Stimulated activated CD4-positive, alpha-beta T cell treated with anti-CD3 and anti-CD28 coated beads, Interleukin-1b, Interleukin-23, amount 100 ng/mL, for 1 hour (primary cell): ENCODE data around the gene HOXD8.

Experiments
- DNase-seq, 2 donors: peaks; one replicate each; pipeline ENCODE4 v3.0.0-alpha.2; 2020; ENCODE audit warnings: low read depth in 2 of 2

HOXD8 gene

DNA sequence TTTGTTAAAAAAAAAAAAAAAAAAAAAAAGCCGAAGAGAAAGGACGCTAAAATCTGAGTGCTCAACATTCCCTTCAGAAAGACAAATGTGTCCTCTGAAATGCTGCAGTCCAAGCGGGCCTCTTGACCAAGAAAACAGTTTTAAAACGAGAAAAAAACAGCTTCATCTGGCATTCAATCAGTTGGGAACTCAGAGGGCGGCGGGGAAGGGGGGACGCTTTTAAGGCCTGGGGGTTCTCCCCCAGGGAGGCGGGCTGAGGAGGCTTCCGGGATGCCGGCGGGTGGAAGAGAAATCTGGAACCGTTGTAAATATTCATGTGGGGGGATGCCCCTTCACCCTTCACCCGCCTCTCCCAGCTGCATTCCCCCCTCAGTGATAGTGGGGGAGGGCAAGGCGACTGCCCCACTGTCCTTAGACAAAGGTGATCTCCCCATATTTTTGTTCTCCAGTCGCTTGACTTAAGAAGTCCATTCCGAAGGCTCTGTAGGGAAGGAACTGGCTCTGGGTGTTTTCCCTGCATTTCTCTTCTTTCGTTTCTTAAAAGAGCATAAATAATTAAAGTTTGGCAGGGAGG lies 25.7 kb upstream of the HOXD8 start:
- DNase-seq: no peak

DNA sequence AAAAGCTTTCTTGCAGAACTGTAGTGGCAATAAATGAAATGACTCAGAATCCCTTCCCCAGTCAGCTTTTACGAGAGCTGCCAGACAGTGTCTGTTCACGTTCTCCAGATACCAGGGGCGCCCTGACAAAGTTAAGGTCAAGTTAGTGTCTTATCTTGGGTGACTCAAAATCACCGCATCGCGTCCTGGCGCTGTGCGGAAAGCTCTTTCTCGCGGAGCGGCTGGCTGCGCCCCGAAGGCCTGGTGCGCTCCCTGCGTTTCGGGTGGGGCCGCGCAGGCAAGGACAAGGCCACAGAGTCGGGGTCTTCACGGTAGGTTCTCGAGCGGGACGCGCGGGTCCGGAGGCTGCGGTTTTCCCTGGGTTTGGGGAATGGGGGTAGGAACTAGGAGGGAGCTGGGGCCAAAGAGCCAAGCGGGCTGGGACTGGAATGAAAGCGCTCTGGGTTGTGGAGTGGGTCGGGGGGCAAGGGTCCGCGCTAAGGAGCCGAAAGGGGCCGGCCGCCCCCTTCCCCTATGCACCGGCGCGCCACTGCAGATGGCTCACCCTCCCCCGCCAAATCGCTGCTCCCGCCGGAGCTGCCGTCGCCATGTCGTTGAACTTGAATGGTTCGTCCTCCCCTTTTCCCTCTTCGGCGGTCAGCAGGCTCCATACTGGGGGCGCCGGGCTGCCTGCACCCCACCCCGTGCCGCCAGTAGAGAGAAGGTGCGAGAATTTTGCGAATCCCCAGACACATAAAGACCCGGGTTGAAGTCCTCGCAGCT lies 25.0 kb upstream of the HOXD8 start:
- no peak for DNase-seq

DNA sequence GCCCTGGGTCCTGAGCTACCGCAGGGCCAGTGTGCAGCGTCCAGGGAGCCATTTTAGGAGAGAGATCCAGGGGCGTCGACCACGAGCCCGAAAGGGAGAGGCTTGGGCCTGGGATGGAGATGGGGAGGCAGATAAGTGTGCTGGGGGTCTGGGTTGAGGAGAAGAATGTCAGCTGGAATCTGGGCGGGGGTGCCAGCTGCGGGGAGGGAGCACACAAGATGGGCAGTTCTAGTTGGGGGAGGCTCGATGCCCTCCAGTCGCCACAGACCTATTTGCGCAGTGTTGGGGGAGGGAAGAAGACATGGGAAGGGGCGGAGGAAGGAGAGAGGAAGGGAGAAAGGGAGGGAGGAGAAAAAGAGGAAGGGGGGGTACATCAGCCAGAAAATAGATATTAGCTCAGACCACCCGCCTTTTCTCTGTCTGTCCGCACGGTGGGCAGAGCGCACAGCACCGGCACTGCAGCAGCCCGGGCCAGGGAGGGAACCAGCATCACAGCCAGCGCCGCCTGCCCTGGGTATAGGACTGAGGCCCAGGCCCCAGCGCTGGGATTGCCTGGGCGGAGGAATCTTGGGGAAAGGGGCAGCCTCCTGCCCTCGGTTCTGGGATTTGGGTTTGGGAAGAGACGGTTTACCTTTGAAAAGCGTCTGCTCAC lies 24.3 kb upstream of the HOXD8 start:
- no peak for DNase-seq

DNA sequence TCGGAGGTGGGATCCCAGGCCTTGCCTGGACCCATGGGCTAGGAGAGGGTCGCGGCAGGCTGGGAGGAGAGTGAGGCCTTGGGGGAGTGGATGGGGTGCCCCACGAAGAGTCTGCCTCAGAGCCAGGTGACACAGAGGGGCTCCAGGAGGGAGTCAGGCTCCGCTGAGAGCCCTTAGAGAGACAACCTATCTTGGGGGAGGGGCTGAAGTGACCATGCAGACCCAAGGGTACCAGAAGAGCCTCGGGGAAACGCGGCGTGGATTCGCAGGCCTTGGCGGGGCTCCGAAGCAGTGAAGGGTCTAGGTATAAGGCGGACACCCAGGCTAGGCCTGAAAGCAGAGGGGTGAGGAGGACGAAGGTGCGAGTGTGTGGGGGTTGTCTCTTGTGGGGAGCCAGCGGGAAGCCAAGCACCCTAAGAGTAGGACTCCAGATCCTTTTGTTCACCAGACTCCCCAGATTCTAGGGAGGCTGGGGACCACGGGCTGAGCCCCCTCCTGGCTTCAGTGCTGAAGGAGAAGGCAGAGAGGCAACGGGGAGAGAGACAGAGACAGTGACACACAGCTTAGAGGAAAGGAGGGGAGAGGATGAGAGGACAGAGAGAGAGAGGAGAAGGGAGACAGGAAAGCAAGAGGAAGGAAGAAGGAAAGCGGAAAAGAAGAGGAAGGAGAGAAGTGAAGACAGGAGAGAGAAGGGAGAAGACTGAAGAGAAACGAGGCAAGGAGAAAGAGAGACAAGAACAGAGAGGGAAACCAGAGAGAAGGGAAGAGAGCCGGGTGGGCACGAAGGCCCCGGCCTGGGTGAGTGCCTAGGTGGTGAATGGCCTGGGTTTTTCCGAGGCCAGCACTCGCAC lies 23.6 kb upstream of the HOXD8 start:
- no peak for DNase-seq

DNA sequence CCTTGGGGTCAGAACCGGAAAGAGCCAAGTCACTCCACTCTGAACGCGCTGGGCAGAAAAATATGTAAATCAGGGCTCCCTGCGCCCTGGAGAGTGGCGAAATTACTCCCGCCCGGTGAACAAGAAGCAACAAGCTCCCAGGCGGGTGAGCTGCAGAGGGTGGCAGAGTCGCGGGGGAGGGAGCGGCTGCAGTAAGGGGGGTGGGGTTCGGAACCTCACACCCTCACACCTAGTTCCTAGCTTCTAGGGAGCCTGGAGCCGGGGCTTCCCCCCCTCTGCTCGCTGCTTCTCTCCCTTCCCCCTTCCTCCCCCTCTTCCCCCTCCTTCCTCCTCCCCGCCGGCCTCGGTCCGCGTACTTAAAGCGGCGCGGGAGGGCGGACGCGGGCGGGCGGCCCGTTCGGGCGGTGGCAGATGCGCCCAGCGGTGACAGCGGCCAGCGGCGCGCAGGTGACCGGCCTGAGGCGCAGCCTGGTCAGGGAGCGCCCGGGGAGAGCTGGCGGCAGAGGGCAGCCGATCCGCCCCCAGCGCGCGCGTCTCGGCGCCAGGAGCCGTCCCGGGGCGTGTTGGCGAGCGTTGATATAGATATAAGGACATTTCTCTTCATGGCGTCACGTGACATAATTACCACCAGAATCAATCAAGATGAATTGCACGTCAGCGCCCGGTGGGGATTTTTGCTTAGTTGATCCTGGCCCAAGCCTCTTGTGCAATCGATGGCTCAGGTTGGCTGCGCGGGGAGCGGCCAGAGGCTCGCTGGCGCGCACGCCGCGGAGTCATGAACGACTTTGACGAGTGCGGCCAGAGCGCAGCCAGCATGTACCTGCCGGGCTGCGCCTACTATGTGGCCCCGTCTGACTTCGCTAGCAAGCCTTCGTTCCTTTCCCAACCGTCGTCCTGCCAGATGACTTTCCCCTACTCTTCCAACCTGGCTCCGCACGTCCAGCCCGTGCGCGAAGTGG lies 22.6 kb upstream of the HOXD8 start, which contains the start of gene HOXD11:
Gene HOXD11 (plus strand): TSS at position 700 of the 959 bp plus-strand sequence. CDS start 76 bp downstream, at position 776.
- DNase-seq: no peak

DNA sequence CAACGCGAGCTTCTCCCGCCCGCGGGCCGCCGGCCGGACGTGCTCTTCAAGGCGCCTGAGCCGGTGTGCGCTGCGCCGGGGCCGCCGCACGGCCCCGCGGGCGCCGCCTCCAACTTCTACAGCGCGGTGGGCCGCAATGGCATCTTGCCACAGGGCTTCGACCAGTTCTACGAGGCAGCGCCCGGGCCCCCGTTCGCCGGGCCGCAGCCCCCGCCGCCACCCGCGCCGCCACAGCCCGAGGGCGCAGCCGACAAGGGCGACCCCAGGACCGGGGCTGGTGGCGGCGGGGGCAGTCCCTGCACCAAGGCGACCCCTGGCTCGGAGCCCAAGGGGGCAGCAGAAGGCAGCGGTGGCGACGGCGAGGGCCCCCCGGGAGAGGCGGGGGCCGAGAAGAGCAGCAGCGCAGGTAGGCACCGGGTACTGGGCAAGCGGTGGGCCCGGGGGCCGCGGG lies 21.7 kb upstream of the HOXD8 start:
- no peak for DNase-seq

DNA sequence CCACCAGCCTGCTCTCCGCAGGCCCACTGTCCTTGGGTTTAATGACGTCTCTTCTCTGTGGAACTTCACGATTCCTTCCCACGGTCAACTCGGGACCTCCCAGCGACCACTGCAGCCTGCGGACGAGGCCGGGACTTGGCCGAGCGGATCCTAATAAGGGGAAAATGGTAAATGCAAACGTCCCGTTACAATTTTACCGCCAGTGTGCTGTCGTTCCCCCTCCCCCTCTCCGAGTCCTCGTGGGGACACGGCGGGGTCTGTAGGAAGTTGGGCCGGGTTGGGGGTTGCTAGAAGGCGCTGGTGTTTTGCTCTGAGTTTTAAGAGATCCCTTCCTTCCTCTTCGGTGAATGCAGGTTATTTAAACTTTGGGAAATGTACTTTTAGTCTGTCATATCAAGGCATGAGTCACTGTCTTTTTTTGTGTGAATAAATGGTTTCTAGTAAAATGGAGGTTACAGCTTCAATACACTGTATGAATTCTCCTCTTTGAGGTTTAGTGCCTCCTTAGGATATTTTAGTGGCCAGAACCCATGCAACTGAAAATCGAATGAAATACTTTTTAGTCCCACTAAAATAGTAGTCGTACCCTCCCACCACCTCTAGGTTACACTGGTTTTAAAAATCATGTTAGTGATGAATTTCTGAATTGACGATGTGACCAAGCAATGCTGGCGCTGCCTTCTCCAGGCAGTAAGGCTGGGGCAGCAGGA lies 20.2 kb upstream of the HOXD8 start:
- no peak for DNase-seq

DNA sequence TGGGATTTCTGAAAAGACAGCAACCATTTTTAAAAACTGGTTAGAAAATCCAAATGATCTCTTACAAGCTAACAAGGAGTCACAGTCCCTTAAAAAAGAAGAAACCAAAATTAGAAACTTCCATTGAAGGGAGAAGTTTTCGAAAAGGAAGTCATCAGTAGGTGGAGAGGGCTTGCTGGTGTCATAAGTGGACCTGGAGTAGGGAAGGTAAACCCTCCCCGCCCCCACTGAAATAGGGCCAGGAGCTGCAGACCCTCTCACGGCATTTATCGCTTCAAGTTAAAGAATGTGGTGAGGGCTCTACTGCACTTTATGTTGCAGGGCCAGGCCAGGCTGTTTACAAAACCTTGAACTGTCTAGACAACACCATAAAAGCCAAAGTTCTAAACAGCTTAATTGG lies 19.6 kb upstream of the HOXD8 start:
- no peak for DNase-seq

DNA sequence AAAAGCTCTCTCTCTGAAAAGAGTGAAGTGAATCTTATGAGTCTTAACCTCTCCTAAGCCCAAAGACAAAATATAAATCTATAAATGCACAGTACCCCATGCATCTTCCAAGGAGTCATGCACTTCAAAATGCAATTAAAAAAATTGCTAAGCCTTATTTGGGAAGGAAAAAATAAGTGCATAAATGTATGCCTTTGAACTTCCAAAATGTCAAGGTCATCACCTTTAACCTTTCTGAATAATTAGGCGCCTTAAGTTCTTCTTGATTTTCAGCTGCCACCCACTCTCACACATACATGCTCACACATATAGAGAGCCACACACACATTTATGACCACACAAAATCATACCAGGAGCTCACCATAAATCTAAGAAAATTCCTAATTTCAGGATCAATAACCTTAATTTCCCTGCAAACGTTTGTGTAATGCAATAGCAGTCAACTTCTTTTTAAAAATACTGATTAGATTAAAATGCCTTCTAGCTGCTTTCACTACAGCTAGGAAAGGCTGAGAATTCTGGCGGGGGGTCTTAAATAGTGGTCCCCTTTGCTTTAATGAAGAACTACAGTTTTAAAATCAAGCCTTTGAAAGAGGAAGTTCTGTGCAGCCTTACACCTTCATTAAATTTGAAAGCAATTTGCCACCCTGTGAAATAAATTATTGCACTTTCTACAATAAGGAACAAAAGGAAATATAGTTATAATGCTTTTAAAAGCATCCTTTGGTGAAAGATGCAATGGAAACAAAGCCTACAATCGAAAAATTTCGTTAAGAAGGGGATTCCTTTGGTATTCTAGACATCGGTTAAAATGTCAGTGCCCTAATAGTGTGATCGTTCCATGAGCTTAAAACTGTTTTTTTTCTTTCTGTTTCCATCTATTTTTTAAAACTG lies 18.8 kb upstream of the HOXD8 start:
- no peak for DNase-seq

- no peak for DNase-seq
Observed at GRCh38 chr2:176111309-176111663, 18.2 kb upstream of the HOXD8 start.

DNA sequence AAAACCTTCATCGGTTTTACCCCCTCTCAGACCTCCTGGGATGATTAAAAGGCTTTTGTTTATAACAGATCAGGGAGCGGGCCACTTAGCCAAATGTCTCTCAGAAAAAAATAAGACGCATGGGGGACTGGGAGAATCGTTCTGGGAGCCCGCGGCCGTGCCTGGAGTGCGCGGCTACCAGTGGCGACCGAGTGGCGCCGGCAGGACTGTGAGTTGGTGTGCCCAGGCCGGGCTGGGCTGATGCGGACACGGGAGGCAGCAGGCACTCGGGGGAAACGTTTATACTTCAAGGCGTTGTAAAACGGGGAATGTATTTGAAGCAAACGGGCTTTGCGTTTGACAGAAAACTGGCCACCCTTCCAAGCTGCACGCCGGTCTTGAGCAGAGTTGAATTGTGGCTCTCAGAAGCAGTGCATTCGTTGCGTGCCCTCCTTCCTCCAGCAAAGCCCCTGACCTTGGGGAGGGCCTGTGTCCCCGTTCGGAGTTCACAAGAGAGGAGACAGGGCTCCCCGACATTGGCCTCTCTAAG lies 17.6 kb upstream of the HOXD8 start:
- DNase-seq: no peak

DNA sequence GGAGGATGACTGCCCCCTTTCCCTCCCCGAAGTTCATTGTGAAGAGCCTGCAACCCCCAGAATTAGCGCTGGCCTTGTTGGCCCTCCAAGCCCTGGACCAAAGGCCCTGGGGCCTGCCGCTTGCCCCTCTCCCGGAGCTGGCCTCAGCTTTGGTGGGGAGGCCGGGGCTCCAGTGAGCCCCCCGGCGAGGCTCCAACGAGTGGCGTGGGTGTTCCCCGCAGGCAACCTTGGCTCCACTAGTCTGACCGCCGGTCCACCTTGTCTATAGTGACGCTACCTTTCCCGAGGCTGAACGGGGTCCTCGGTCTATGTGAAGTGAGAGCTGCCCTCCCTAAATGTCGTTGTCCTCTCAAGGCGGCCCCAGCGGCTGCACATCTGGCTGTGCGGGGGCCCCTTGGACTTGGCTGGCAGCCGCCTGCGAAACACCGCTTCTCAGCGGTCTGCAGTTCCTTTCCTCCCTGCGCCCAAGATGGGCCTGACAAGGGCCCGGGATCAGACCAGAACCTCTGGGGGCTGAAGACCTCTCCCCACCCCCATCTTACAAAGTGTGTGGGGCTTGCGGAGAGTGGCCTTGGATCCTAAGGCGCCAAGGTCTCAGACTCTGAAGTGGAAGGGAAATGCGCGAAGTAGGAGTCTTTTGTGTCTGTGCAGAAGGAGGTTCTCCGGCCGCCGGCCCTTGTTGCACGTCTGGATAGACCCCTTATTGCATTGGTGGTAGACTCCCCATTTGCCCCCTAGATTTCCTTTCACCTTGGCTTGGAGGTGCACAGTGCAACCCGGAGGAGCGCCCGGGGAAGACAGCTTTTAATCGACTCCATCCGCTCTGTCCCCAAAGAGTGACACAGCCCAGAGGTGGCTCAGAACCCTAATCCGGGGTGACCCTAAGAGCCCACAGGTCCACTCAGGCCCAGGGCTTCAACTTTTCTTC lies 16.9 kb upstream of the HOXD8 start:
- DNase-seq: no peak

DNA sequence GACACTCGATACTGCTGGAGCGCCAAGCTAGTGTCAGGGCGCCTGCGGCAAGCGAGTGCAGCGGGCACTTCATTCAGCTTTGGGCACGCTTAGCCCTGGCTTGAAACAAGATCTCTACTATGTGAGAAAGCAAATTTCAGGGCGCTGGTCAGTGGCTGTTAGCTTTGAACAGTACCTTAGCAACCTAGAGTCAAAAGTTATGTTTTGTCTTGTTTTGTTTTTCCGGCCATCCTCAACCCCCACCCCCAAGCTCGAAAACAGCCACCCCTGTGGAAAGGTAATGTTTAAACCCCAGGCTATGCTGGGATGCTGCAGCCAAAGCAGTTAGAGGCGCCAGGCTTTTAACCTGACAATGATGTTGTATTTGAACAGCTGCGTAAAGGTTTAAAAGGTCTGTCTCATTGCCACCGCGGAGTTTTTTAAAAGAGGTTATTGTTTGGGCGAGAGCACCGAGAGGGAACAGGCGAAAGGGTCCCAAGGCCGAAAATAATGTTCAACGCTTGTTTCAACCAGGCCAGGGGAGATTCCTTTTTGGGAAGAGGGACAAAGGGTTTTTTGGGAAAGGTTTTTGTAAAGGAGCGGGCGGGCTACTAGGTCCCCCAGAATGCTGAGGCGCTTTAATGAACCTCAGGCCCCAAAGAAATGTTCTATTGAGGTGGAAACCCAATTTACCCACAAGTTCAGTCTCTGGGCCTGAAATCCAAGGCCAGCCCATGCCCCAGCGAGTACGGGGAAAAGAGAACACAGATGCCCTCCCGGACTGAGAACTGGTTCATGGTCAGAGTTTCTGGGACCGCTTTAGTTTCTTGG lies 15.2 kb upstream of the HOXD8 start:
- DNase-seq: no peak

DNA sequence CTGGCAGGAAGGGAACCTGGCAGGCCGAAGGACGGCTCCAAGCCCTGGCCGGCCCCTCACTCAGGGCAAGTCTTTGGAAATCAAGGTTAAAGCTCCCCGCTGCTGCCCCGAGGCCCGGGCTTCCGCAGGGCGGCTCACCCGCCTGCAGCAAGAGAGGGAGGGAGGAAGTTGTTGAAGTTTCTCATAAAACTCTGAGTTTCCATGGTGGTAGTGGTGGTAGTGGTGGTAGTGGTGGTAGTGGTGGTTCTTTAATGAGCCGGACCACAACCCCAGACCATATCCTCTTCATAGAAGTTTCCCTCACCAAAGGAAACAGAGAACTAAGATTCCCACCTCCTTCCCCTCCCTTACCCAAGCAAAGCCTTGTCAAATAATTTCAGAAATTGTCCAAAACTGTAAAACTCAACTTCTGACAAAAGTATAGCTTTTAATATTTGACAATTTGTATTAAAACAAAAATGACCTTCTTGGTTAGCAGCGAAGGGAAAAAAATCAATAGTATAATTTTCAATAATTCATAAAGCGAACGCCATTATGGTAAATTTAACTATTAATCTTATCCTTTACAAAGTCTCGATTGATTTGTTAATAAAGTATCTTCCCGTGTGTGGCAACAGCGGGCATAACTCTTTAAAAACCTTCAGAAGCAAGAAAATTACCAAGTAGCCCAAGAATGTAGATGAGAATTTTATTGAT lies 14.4 kb upstream of the HOXD8 start:
- no peak for DNase-seq

- DNase-seq: no peak
Observed at GRCh38 chr2:176115883-176116813, 13.4 kb upstream of the HOXD8 start, which contains the start of gene HOXD10. TSS of gene HOXD10 (plus strand) at chr2:176116778. CDS start at chr2:176116834, 56 bp downstream.
